ENCODE results near the gene ENPP3.

GRCh38 chr6:131692031-131692430 is 54.9 kb downstream of the ENPP3 start:
- TF ChIP-seq ZNF274 (IDR thresholded peaks at IDR 0.05; ENCODE audit: low read depth, low read length) (no peak), YY1 (IDR thresholded peaks at IDR 0.05; ENCODE audit: insufficient read depth, insufficient read length) (no peak), SUZ12 (IDR thresholded peaks at IDR 0.05; ENCODE audit: extremely low read depth, insufficient read depth, insufficient read length) (no peak)
